Colon (tissue), 2 donors: ENCODE results near the gene CLEC1A.
A peak's percentile ranks its signal among the peaks of the same experiment; 100 is the strongest.

Experiments used
- FAIRE-seq: peaks from 2 replicates; lab custom pipeline; 2012; peaks lifted over from hg19 to GRCh38; lab: Jason Lieb, UNC
- donor health status: control.
- donor health status: control.

Gene CLEC1A

GRCh38 chr12:10101042-10101579 lies 2.3 kb upstream of the CLEC1A start:
- FAIRE-seq = no peak

DNA sequence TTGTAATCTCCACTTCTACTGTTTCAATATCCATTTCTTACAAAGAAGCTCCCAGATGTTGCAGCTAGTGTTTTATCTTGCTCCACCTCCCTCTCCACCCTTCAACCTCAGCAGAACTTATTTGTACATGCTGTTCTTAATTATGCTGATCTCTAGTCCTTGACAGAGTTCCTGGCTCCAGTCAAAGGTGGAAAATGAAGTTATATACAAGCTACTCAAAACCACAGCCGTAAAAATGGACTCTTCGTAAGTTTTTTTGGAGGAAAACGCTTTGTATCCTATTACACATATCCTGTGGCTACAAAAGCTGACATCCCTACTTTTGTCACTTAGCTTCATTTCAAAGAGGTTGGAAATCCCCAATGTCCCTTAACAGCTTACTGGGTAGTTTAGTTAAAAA lies 1.3 kb downstream of the CLEC1A start:
- no peak for FAIRE-seq

GRCh38 chr12:10095971-10096370 lies 2.8 kb downstream of the CLEC1A start:
- no peak for FAIRE-seq

DNA sequence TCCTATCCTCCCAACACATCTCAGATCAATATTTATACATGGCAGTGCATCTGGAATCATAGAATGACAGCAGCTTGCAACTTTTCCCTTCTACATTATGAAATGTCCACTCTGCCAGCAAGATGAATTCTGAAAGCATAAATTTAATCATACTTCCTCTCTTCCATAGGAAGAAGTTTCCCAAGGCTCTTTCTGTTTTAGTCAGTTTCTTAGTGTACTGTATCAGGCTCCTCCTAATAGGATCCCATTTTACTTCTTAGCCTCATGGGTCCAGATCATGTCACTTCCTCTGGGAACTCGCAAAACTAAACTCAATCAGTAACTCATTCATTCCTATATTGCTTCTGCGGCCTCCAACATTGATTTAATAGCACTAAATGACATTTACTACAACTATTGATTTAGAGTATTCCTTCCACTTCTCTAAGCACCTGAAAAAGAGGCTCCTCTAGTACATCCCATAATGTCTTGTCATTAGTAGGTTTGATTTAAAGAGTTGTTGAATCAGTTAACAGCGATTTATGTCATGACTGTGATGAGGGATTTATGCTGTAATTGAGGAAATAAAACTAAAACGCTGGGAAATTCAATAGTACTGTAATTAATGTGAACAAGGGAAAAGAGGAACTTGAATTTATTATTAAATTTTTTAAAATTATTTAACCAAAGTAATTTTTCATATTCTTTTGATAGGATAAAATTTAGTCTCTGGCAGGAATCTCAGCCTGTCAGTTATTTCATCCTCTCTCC lies 4.0 kb downstream of the CLEC1A start:
- no peak for FAIRE-seq

DNA sequence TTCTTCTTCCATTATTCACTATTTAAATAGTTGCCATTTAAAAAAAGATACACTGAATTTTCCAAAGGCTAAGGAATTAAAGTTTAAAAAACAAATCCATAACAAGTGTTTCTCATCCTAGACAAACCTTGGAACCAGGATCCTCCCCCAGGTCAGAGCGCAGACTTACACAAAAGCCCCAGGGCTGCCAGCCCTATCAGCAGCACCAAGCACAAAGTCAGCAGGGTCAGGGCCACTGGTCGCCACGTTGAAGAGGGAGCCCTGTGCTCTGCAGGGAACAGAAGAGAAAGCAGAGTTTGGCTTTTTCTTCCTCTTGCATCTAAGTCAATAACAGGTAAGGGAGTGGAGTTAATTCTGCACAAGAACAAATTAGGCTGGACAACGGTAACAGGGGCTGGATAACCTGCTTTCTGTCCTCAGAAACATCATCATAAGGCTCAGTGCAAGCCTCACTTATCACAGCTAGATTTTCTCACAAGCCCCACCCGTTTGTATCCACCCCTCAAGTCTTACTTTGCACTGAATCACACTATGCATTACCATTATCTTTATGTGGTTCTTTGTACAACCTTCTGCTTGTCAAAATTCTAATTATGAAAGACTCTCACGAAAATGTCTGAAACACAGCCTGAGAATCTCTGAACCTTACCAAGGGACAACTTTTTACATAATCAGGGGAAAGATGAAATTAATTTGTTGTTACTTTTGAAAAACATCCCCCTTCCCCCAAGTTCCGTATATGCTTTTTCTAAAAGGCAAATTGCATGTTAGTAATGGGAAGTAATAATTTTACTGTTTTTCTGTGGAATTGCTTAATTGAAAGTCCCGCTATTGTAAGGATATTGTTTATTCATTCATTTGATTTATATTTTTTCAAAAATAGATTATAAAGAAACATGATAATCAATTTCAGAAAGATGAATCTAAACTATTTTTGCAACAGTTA lies 9.6 kb downstream of the CLEC1A start:
- FAIRE-seq = no peak

DNA sequence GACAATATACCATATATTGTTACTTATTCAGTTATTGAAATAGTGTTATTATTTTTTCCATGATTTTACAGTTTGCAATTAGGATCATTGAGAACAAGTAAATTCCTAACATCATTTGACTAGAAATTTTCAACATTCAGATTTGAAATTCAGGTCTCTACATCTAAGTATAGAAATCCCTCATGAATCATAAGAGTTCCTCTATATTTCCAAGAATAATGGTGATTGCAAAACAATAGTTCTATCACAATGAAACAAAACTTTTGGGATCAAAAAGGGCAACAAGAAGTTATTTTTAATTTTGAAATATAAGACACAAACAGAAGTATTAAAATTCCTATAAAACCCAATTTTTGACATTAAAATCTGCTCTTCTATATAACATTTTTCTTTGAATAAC lies 10.8 kb downstream of the CLEC1A start:
- FAIRE-seq = no peak

DNA sequence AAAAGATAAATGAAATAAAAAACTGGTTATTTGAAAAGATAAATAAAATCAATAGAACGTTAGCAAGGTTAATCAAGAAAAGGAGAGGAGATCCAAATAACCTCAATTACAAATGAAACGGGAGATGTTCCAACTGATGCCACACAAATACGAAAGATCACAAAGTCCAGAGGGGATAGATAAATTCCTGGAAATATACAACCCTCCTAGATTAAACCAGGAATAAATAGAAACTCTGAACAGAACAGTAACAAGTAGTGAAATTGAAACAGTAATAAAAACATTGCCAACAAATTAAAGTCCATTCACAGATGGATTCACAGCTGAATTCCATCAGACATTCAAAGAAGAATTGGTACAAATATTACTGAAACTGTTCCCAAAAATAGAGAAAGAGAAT lies 12.4 kb downstream of the CLEC1A start:
- peak; percentile 18 for FAIRE-seq

- no peak for FAIRE-seq
Observed at GRCh38 chr12:10084733-10085132, 14.1 kb downstream of the CLEC1A start.

GRCh38 chr12:10082117-10082874 lies 16.5 kb downstream of the CLEC1A start:
- no peak for FAIRE-seq

- no peak for FAIRE-seq
Observed at GRCh38 chr12:10075451-10075850, 23.3 kb downstream of the CLEC1A start.

DNA sequence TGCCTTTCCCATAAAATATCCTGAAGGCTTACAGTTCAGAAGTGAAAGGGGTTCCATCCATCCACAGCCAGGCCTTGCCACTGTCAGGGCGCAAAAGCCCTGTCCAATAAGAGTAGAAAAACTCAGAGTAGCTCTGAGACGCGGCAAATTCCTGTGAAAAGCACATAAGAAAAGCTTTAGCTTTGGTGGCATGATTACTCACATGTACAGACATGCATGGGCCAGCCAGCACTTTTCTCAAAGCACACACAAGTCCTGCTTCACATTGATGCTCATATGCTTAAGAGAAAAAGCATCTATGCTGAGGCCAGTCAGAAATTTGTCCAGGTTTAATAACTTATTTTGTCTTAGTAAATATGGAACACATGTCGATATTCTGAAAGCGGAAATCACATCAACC lies 25.5 kb downstream of the CLEC1A start:
- no peak for FAIRE-seq

DNA sequence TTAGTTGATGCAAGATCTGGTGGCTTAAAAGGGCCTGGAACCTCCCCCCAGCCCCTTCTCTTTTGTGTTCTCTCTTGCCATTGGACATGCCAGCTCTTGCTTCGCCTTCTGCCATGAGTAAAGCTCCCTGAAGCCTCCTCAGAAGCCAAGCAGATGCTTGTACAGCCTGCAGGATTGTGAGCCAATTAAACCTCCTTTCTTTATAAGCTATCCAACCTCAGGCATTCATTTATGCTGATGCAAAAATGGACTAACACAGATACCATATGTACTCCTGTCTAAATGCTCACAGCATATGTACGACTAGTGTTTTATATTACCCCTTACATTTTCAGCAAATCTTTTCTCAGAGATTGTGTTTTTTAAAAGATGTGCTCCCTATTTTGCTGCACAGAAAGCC lies 26.7 kb downstream of the CLEC1A start:
- no peak for FAIRE-seq

DNA sequence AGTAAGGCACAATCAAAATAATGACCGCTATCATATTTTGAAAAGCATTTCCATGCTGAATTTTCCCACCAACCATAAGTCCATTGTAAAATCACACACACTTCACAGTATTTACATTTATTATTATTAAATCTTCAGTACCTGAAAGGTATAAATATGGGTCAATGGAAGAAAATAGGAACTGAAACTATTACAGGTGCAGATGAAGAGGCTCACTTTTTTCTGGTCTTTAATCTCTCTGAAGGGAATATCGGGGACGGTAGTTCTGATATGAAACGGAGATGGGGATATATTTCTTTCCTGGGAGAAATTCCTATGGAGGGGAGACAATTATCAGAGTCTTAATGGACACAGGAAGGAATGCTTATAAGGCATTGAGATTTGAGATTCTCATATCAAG lies 28.4 kb downstream of the CLEC1A start:
- no peak for FAIRE-seq

GRCh38 chr12:10069976-10070375 lies 28.8 kb downstream of the CLEC1A start:
- no peak for FAIRE-seq

DNA sequence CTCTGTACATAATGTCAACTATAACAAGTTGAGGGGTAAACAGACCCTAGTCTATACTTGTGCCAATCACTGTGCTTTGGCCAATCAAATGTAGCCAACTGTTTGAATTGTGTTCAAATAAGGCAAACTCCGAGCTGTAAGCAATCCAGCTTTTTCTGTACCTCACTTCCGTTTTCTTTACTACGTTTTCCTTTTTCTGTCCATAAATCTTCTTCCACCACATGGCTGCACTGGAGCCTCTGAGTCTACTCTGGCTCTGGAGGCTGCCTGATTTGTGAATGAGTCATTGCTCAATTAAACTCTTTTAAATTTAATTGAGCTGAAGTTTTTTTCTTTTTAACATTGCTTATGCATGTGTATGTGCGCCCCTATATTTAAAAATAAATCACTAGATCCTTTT lies 29.7 kb downstream of the CLEC1A start:
- no peak for FAIRE-seq

- no peak for FAIRE-seq
Observed at GRCh38 chr12:10068644-10069043, 30.1 kb downstream of the CLEC1A start.

GRCh38 chr12:10067942-10068341 lies 30.8 kb downstream of the CLEC1A start:
- no peak for FAIRE-seq

GRCh38 chr12:10067264-10067663 lies 31.5 kb downstream of the CLEC1A start:
- no peak for FAIRE-seq

DNA sequence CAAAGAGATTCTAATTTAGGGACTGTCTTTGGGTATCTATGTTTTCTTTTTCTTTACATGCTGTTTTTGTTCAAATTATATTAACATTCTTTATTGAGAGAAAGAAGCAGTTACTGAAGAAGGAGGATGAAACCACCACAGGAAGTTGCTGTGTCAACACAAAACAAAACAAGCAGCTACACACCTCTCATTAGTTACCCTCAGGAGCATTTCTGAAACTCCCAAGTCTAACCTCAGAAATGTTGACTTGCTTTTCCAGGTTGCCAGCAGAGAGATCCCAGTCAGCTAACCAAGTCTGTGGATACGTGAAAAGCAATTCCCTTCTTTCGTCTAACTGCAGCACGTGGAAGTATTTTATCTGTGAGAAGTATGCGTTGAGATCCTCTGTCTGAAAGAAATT lies 33.5 kb downstream of the CLEC1A start:
- FAIRE-seq = no peak

DNA sequence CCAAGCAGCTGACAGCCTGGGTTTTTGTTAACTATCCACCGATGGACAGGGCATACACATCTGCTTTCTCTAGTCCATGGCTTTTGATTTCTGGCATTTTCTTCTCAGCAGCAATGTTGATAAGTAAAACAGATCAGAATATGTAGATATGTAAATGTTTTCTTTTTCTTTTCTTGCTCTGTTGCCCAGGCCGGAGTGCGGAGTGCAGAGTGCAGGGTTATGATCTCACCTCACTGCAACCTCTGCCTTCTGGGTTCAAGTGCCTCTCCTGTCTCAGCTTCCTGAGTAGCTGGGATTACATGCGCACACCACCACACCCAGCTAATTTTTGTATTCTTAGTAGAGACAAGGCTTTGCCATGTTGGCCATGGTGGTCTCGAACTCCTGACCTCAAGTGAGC lies 40.4 kb downstream of the CLEC1A start:
- FAIRE-seq = no peak

- FAIRE-seq = no peak
Observed at GRCh38 chr12:10052193-10052913, 46.4 kb downstream of the CLEC1A start.

- no peak for FAIRE-seq
Observed at GRCh38 chr12:10048526-10048925, 50.3 kb downstream of the CLEC1A start.
